Nephron progenitor cell (in vitro differentiated cells): ENCODE measurements around the gene TSHZ2.

Source experiments
- DNase-seq: peaks from one replicate; pipeline ENCODE4 v3.0.0; 2021
- H3K27ac Mint-ChIP-seq: 2 replicates; pipeline ENCODE4 v1.8.0; 2021; ENCODE audit warnings: mild to moderate bottlenecking, moderate library complexity, mixed read lengths
- H3K27me3 Mint-ChIP-seq: 2 replicates; pipeline ENCODE4 v1.8.0; 2021; ENCODE audit warnings: mild to moderate bottlenecking, low read depth, mixed read lengths; ENCODE audit not compliant: poor library complexity
- H3K36me3 Mint-ChIP-seq: 2 replicates; pipeline ENCODE4 v1.8.0; 2021; ENCODE audit warnings: low read depth, mixed read lengths
- H3K4me1 Mint-ChIP-seq: 2 replicates; pipeline ENCODE4 v1.8.0; 2021; ENCODE audit warnings: mixed read lengths
- H3K4me3 Mint-ChIP-seq: 2 replicates; pipeline ENCODE4 v1.8.0; 2021; ENCODE audit warnings: mild to moderate bottlenecking, moderate library complexity, mixed read lengths
- H3K9me3 Mint-ChIP-seq: 2 replicates; pipeline ENCODE4 v1.8.0; 2021; ENCODE audit warnings: mild to moderate bottlenecking, moderate library complexity, mixed read lengths
- CTCF ChIP-seq: fragments of 200-600 bp; sonication (generic); IDR thresholded peaks from 2 replicates; pipeline ENCODE4 v1.5.0; 2021; ENCODE audit warnings: antibody characterized with exemption

Gene TSHZ2

GRCh38 chr20:53221731-53222130, 249.6 kb downstream of the TSHZ2 start:
- Mint-ChIP-seq H3K27me3 (peaks cover 3% of the 10 kb centered on the region), H3K27ac (no peak overlapping the region), H3K36me3 (peaks cover 17% of the 10 kb centered on the region), H3K4me1 (peaks cover 11% of the 10 kb centered on the region), H3K9me3 (peaks cover 19% of the 10 kb centered on the region), H3K4me3 (no peak overlapping the region)
- no peak for TF ChIP-seq CTCF
- no peak for DNase-seq

GRCh38 chr20:53222416-53222815, 250.3 kb downstream of the TSHZ2 start:
- Mint-ChIP-seq H3K27me3 (peaks cover 3% of the 10 kb centered on the region), H3K27ac (no peak overlapping the region), H3K36me3 (peaks cover 17% of the 10 kb centered on the region), H3K9me3 (peaks cover 19% of the 10 kb centered on the region), H3K4me1 (peaks cover 6% of the 10 kb centered on the region), H3K4me3 (no peak overlapping the region)
- no peak for TF ChIP-seq CTCF
- no peak for DNase-seq

GRCh38 chr20:53222932-53223331, 250.8 kb downstream of the TSHZ2 start:
- DNase-seq: no peak

GRCh38 chr20:53223626-53224172, 251.5 kb downstream of the TSHZ2 start:
- Mint-ChIP-seq H3K27ac (no peak overlapping the region), H3K9me3 (peaks cover 19% of the 10 kb centered on the region), H3K4me1 (peaks cover 6% of the 10 kb centered on the region), H3K36me3 (peaks cover 17% of the 10 kb centered on the region), H3K27me3 (peaks cover 3% of the 10 kb centered on the region), H3K4me3 (no peak overlapping the region)
- DNase-seq: no peak
- TF ChIP-seq CTCF: no peak

More at GRCh38 chr20:53222932-53223331, 250.8 kb downstream of the TSHZ2 start:
- Mint-ChIP-seq H3K27ac (no peak overlapping the region), H3K4me3 (no peak overlapping the region), H3K4me1 (peaks cover 6% of the 10 kb centered on the region), H3K27me3 (peaks cover 3% of the 10 kb centered on the region), H3K36me3 (peaks cover 17% of the 10 kb centered on the region), H3K9me3 (peaks cover 19% of the 10 kb centered on the region)
- TF ChIP-seq CTCF: no peak

GRCh38 chr20:53224851-53225250, 252.7 kb downstream of the TSHZ2 start:
- no peak for TF ChIP-seq CTCF
- Mint-ChIP-seq H3K4me3 (no peak overlapping the region), H3K4me1 (peaks cover 6% of the 10 kb centered on the region), H3K9me3 (peaks cover 14% of the 10 kb centered on the region), H3K27ac (no peak overlapping the region), H3K36me3 (peaks cover 13% of the 10 kb centered on the region), H3K27me3 (peaks cover 7% of the 10 kb centered on the region)
- no peak for DNase-seq

GRCh38 chr20:53226826-53227225, 254.7 kb downstream of the TSHZ2 start:
- no peaks in the 10 kb centered on the region for H3K9me3 Mint-ChIP-seq
- peaks cover 6% of the 10 kb centered on the region for H3K4me1 Mint-ChIP-seq
- no peak for TF ChIP-seq CTCF
- H3K36me3 Mint-ChIP-seq: peaks cover 11% of the 10 kb centered on the region
- no peak for DNase-seq
- no peak overlapping the region for H3K27ac Mint-ChIP-seq
- no peak overlapping the region for H3K4me3 Mint-ChIP-seq
- peaks cover 4% of the 10 kb centered on the region for H3K27me3 Mint-ChIP-seq
